Measurements from ENCODE around the gene TMEM17. TPM values are rescaled to one million over a fixed set of nuclear protein-coding genes. Genes with fewer than 3 reads are reported as not detected.

TMEM17 gene
- total and polyA plus RNA-seq, 2 experiments from 2014 or later, result 0.94 to 1.7 TPM

- TF ChIP-seq CTCF (conservative IDR thresholded peaks at IDR 0.05; ENCODE audit: low read depth in 2 of 2), result no peak
- no peak for TF ChIP-seq JUNB (IDR thresholded peaks at IDR 0.05; ENCODE audit: unreplicated experiment)
- no peak for TF ChIP-seq ZNF331 (CRISPR knock-in tag; IDR thresholded peaks at IDR 0.05; ENCODE audit: low read depth)
- TF ChIP-seq, protein P1, sequence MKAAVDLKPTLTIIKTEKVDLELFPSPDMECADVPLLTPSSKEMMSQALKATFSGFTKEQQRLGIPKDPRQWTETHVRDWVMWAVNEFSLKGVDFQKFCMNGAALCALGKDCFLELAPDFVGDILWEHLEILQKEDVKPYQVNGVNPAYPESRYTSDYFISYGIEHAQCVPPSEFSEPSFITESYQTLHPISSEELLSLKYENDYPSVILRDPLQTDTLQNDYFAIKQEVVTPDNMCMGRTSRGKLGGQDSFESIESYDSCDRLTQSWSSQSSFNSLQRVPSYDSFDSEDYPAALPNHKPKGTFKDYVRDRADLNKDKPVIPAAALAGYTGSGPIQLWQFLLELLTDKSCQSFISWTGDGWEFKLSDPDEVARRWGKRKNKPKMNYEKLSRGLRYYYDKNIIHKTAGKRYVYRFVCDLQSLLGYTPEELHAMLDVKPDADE (IDR thresholded peaks at IDR 0.05), result no peak
- TF ChIP-seq ZNF114 (CRISPR knock-in tag; IDR thresholded peaks at IDR 0.05), result no peak
- no peak for TF ChIP-seq ZNF462 (CRISPR knock-in tag; IDR thresholded peaks at IDR 0.05)
- TF ChIP-seq EZH2 (IDR thresholded peaks at IDR 0.05; ENCODE audit: low read depth, unreplicated experiment), result no peak
Measured at GRCh38 chr2:62461707-62462106, 44.3 kb downstream of the TMEM17 start (continued).
